Measurements from ENCODE around the gene IL5. TPM values are rescaled to one million over a fixed set of nuclear protein-coding genes. Genes with fewer than 3 reads are reported as not detected.

IL5 gene
- total and polyA plus RNA-seq, 2 donors (not counting 1 experiment from before 2014, with no cell fraction given): not detected

GRCh38 chr5:132499440-132500243 lies 43.7 kb downstream of the IL5 start:
- Mint-ChIP-seq H3K27ac (peak overlapping the region; percentile 97), H3K27me3 (no peaks in the 10 kb centered on the region), H3K4me1 (peaks cover 46% of the 10 kb centered on the region), H3K4me3 (peak overlapping the region; percentile 16), H3K9me3 (ENCODE audit: insufficient read depth) (no peaks in the 10 kb centered on the region)
- H3K36me3 ChIP-seq (replicated peaks in 1 of 2; ENCODE audit: control extremely low read depth in 1 of 2, control insufficient read depth in 1 of 2, extremely low read depth in 1 of 2, insufficient read depth in 2 of 2, low read length in 1 of 2): no peaks in the 10 kb centered on the region
- H3K27me3 ChIP-seq (replicated peaks in 1 of 4; ENCODE audit: control extremely low read depth in 1 of 4, control insufficient read depth in 3 of 4, insufficient read depth in 4 of 4, low read length in 3 of 4): no peaks in the 10 kb centered on the region
- H3K4me1 ChIP-seq (ENCODE audit: control insufficient read depth in 2 of 2, insufficient read depth in 2 of 2, low read length in 2 of 2): peaks cover 28 to 38% of the 10 kb centered on the region in 2 donors
- H3K79me2 ChIP-seq (ENCODE audit: control insufficient read depth, insufficient read depth, low read length): peaks cover 7% of the 10 kb centered on the region
- H3K9me3 ChIP-seq (ENCODE audit: control extremely low read depth in 1 of 3, control insufficient read depth in 2 of 3, insufficient read depth in 1 of 3, low read length in 2 of 3): no peaks in the 10 kb centered on the region
- H3K27ac ChIP-seq (ENCODE audit: low read length in 2 of 2): peak overlapping the region; percentile 9 to 85
- no peak for TF ChIP-seq CTCF (IDR thresholded peaks at IDR 0.05)
- no peak for TF ChIP-seq EZH2 (IDR thresholded peaks at IDR 0.05; ENCODE audit: borderline replicate concordance, insufficient read depth, low read depth, low read length, poor library complexity, severe bottlenecking)
- 76% methylated on average over 7 of the region's 9 CpGs for WGBS (ENCODE audit: insufficient coverage)
- DNase-seq (peak; percentile 37), ATAC-seq (ENCODE audit: low read depth) (no peak)
- H3K4me3 ChIP-seq (ENCODE audit: control extremely low read depth in 1 of 5, extremely low read depth in 1 of 5, insufficient read depth in 1 of 5, low read depth in 2 of 5, low read length in 4 of 5): no peak overlapping the region
- ChIA-PET POLR2A (interaction anchor here (0.6 to 3.2 kb wide), 7 partner anchors 9 to 220 kb away, joined by 3 to 29 read pairs (median 12); partner anchors contain the start of gene IRF1), CTCF (interaction anchor here (1.1 to 13.8 kb wide), 24 partner anchors 10 to 375 kb away, joined by 3 to 528 read pairs (median 17); partner anchors contain the start of gene IRF1)
- intact Hi-C loops (cut with micrococcal nuclease): loop anchor here (2.0 to 10.0 kb wide), 5 partner anchors 89 to 865 kb away; partner anchors contain the start of genes GDF9, RAPGEF6, SLC22A4 and UQCRQ
- no peak overlapping the region for H2AFZ ChIP-seq (ENCODE audit: insufficient read depth, low read depth, low read length, poor library complexity, severe bottlenecking)
- no peaks in the 10 kb centered on the region for H4K20me1 ChIP-seq (ENCODE audit: control insufficient read depth, insufficient read depth, low read length, poor library complexity, severe bottlenecking)
- H3K4me2 ChIP-seq (replicated peaks; ENCODE audit: low read depth, low read length, poor library complexity, severe bottlenecking): no peak overlapping the region
- no peak overlapping the region for H3K9ac ChIP-seq (ENCODE audit: low read length)

Measured in B cell (primary cell).